ENCODE results near the gene POU6F2. TPM values are rescaled to one million over a fixed set of nuclear protein-coding genes. Genes with fewer than 3 reads are reported as not detected.

The POU6F2 gene
- polyA plus RNA-seq, 2 donors, result 0.08 to 0.12 TPM

DNA sequence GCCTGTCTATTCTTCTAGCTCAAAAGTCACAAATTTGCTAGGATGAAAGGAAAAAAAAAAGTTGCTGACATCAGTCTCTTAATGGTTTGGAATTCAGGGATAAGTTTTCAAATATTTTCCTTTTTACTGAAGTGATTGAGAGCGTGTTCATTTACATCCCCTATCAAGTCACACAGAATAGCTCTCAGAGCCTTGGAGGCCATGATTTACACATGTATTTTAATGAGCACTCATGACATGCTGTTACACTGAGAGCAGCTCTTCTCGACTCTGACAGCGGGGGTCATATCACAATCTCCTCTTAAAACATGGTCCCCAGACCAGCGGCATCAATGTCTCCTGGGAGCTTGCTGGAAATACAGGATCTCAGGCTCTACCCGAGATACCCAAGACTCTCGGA is 232.7 kb downstream of the POU6F2 start:
- Histone ChIP-seq H3K27ac (ENCODE audit: low read depth in 2 of 2, low read length in 1 of 2) (no peak overlapping the region), H3K9me3 (ENCODE audit: control insufficient read depth in 2 of 2, insufficient read depth in 1 of 2, low read depth in 1 of 2, low read length in 1 of 2) (no peaks in the 10 kb centered on the region), H3K4me3 (ENCODE audit: low read depth in 1 of 2, low read length in 2 of 2) (no peak overlapping the region), H3K27me3 (ENCODE audit: control insufficient read depth in 1 of 2, insufficient read depth in 2 of 2, low read length in 2 of 2) (no peaks in the 10 kb centered on the region), H3K36me3 (ENCODE audit: control insufficient read depth in 2 of 2, insufficient read depth in 2 of 2, low read length in 1 of 2) (no peaks in the 10 kb centered on the region), H3K4me1 (ENCODE audit: control insufficient read depth in 2 of 2, insufficient read depth in 2 of 2, low read length in 1 of 2) (no peaks in the 10 kb centered on the region)
- 88 to 89% methylated on average over 6 of the region's 6 CpGs for WGBS, 2 donors

DNA sequence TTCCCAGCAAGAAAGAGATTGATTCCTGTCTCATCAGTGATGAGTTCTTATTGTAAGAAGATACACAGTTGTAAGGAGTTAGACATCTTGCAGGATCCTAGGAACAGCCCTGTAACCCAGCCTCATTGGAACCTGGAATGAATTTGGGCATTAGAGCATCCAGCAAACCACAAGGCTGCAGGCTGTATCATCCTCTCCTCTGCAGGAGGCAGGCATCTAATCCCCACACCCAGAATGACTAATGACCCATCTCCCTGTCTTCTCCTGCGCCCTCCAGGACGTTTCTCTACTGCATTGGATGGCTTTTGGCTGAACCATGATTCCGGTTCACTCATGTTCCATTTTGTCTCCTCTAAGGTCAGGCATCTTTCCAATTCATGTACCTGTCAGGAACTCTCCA is 233.9 kb downstream of the POU6F2 start:
- no peaks in the 10 kb centered on the region for H3K4me1 ChIP-seq (ENCODE audit: control insufficient read depth in 2 of 2, insufficient read depth in 2 of 2, low read length in 1 of 2)
- H3K36me3 ChIP-seq (ENCODE audit: control insufficient read depth in 2 of 2, insufficient read depth in 2 of 2, low read length in 1 of 2), result no peaks in the 10 kb centered on the region
- H3K4me3 ChIP-seq (ENCODE audit: low read depth in 1 of 2, low read length in 2 of 2), result no peak overlapping the region
- no peaks in the 10 kb centered on the region for H3K27me3 ChIP-seq (ENCODE audit: control insufficient read depth in 1 of 2, insufficient read depth in 2 of 2, low read length in 2 of 2)
- H3K9me3 ChIP-seq (ENCODE audit: control insufficient read depth in 2 of 2, insufficient read depth in 1 of 2, low read depth in 1 of 2, low read length in 1 of 2), result no peaks in the 10 kb centered on the region
- WGBS, 2 donors, result 59 to 60% methylated on average over 3 of the region's 3 CpGs
- no peak overlapping the region for H3K27ac ChIP-seq (ENCODE audit: low read depth in 2 of 2, low read length in 1 of 2)

DNA sequence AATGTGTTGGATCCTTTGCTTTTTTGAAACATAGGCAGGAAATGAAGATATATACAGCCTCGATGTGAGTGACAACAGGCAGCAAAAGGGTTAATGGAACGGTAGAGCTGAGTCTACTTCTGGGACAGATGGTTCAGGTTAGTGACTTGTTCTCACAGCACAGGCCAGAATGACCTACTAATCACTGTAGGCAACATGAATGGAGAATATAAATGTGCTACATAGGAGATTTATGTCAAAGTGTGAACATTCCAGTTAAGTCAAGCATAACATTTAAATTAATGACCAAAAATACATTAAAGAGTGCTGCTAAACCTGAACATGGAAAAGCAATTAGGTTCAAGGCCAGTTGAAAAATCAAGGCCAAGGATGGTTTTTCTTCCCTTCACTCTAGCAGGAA is 235.2 kb downstream of the POU6F2 start:
- no peak overlapping the region for H3K27ac ChIP-seq (ENCODE audit: low read depth in 2 of 2, low read length in 1 of 2)
- no peaks in the 10 kb centered on the region for H3K4me1 ChIP-seq (ENCODE audit: control insufficient read depth in 2 of 2, insufficient read depth in 2 of 2, low read length in 1 of 2)
- H3K9me3 ChIP-seq (ENCODE audit: control insufficient read depth in 2 of 2, insufficient read depth in 1 of 2, low read depth in 1 of 2, low read length in 1 of 2), result no peaks in the 10 kb centered on the region
- H3K4me3 ChIP-seq (ENCODE audit: low read depth in 1 of 2, low read length in 2 of 2), result no peak overlapping the region
- no peaks in the 10 kb centered on the region for H3K27me3 ChIP-seq (ENCODE audit: control insufficient read depth in 1 of 2, insufficient read depth in 2 of 2, low read length in 2 of 2)
- H3K36me3 ChIP-seq (ENCODE audit: control insufficient read depth in 2 of 2, insufficient read depth in 2 of 2, low read length in 1 of 2), result no peaks in the 10 kb centered on the region
- 37 to 38% methylated on average over 2 of the region's 2 CpGs for WGBS, 2 donors

DNA sequence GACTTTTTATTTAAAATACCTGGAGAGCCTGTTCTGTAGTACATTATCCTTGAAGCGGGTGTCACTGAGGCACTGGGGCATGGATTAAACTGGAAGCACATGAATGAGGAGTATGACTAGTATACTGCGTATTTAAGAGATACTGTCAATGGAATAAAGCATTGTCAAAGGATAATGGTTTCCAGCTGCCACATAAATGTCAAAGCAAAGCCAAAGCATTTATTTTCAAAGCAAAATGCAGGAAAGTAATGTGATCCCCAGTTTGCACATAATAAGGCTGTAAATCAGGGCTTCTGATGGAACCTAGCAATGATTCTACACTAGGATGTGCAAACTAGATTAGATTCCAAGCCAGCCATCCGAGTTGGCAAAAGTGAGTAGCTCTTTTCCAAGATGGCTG is 240.1 kb downstream of the POU6F2 start:
- 51 to 71% methylated on average over 3 of the region's 3 CpGs for WGBS, 2 donors
- Histone ChIP-seq H3K4me3 (ENCODE audit: low read depth in 1 of 2, low read length in 2 of 2) (no peak overlapping the region), H3K27ac (ENCODE audit: low read depth in 2 of 2, low read length in 1 of 2) (no peak overlapping the region), H3K9me3 (ENCODE audit: control insufficient read depth in 2 of 2, insufficient read depth in 1 of 2, low read depth in 1 of 2, low read length in 1 of 2) (no peaks in the 10 kb centered on the region), H3K4me1 (ENCODE audit: control insufficient read depth in 2 of 2, insufficient read depth in 2 of 2, low read length in 1 of 2) (no peaks in the 10 kb centered on the region), H3K27me3 (ENCODE audit: control insufficient read depth in 1 of 2, insufficient read depth in 2 of 2, low read length in 2 of 2) (no peaks in the 10 kb centered on the region), H3K36me3 (ENCODE audit: control insufficient read depth in 2 of 2, insufficient read depth in 2 of 2, low read length in 1 of 2) (no peaks in the 10 kb centered on the region)

DNA sequence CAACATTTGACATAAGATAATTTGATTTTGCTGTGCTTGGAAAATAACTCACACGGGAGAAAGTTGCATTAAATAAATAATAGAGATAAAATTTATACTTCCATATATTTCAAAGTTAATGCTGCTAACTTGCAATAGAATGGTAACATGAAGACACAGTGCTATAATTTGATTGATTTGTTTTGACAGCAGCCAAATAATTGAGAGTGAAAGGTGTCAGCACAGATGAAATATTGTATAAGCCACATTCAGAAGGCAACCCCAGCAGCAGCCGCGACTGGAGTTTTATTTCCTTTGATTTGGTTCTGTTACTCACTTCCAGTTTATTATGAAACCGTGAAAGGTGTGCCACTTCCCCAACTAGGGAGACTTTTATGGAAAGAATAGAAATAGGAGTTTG is 242.2 kb downstream of the POU6F2 start:
- H3K4me1 ChIP-seq (ENCODE audit: control insufficient read depth in 2 of 2, insufficient read depth in 2 of 2, low read length in 1 of 2), result no peaks in the 10 kb centered on the region
- no peaks in the 10 kb centered on the region for H3K27me3 ChIP-seq (ENCODE audit: control insufficient read depth in 1 of 2, insufficient read depth in 2 of 2, low read length in 2 of 2)
- H3K9me3 ChIP-seq (ENCODE audit: control insufficient read depth in 2 of 2, insufficient read depth in 1 of 2, low read depth in 1 of 2, low read length in 1 of 2), result no peaks in the 10 kb centered on the region
- no peaks in the 10 kb centered on the region for H3K36me3 ChIP-seq (ENCODE audit: control insufficient read depth in 2 of 2, insufficient read depth in 2 of 2, low read length in 1 of 2)
- H3K4me3 ChIP-seq (ENCODE audit: low read depth in 1 of 2, low read length in 2 of 2), result no peak overlapping the region
- 74 to 78% methylated on average over 4 of the region's 4 CpGs for WGBS, 2 donors
- no peak overlapping the region for H3K27ac ChIP-seq (ENCODE audit: low read depth in 2 of 2, low read length in 1 of 2)

DNA sequence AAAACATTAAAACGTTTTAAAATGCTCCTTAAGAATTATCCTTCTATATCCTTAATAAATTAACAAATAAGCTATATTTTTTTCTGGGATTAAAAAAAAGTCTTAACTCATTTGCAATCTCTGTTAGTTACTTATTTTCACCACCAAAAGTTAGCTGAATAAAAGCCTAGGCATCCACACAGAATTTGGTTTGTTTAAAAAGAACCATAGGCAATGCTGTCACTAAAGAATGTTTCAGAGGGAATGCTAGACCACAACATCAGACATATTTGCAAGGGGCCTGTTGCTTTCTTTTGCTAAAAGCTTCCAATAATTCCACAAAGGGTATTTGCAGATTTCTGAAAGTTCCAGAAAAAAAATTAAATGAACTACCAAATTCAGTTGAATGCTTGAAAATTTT is 244.2 kb downstream of the POU6F2 start:
- H3K27me3 ChIP-seq (ENCODE audit: control insufficient read depth in 1 of 2, insufficient read depth in 2 of 2, low read length in 2 of 2), result no peaks in the 10 kb centered on the region
- 43 to 50% methylated on average over 1 of the region's 1 CpG for WGBS, 2 donors
- no peaks in the 10 kb centered on the region for H3K36me3 ChIP-seq (ENCODE audit: control insufficient read depth in 2 of 2, insufficient read depth in 2 of 2, low read length in 1 of 2)
- no peak overlapping the region for H3K4me3 ChIP-seq (ENCODE audit: low read depth in 1 of 2, low read length in 2 of 2)
- H3K9me3 ChIP-seq (ENCODE audit: control insufficient read depth in 2 of 2, insufficient read depth in 1 of 2, low read depth in 1 of 2, low read length in 1 of 2), result no peaks in the 10 kb centered on the region
- no peaks in the 10 kb centered on the region for H3K4me1 ChIP-seq (ENCODE audit: control insufficient read depth in 2 of 2, insufficient read depth in 2 of 2, low read length in 1 of 2)
- H3K27ac ChIP-seq (ENCODE audit: low read depth in 2 of 2, low read length in 1 of 2), result no peak overlapping the region

DNA sequence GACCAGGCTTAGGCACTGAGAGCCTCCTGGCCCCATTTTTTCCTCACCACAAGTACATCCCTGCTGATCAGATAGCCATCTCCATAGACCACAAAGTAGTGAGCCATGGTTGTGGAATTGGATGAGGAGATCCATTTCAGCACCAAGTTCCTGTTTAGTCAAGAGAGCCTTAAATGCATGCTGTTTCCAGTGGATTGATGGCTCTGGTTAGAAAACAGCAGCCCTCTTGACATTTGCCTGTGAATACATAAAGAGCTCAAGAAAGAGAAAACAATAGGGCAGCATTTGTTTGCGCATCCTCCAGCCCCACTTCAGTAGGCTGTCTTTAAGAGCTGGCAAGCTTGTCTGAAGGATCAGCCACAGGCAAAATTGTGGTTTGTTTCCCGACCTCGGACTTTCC is 251.2 kb downstream of the POU6F2 start:
- 37 to 51% methylated on average over 3 of the region's 3 CpGs for WGBS, 2 donors
- no peaks in the 10 kb centered on the region for H3K4me1 ChIP-seq (ENCODE audit: control insufficient read depth in 2 of 2, insufficient read depth in 2 of 2, low read length in 1 of 2)

DNA sequence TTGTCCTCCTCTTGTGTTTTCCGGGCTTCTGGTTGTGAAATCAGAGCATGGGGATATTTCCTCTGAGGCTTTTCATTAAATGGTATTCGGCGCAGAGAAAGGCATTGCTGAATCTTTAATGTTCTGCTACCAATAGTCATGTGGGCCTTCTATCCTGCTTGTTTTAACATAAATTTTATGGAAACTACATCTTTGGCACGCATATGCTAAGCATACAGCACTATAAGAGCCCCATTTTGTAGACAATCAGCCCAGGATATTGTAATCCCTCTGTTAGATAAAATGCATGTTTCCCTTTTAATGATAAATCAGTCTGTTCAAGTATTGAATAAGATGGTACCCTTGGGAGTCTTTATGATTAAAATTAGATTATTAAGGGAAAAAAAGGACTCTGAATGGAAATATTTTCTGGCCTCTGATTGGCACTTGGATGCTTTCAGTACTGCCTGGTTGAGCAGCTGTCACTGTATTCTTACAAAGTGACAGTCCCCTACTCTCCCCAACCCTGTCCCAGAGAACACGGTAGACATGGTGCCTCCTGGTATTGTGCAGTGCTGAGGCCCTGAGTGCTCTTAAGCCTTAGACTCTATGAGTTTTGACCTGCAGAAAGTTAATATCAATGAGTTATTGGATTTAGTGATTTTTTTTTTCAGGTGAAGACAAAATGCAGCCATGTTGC is 256.3 kb downstream of the POU6F2 start:
- Histone ChIP-seq H3K4me3 (ENCODE audit: low read depth in 1 of 2, low read length in 2 of 2) (no peak overlapping the region), H3K4me1 (ENCODE audit: control insufficient read depth in 2 of 2, insufficient read depth in 2 of 2, low read length in 1 of 2) (no peaks in the 10 kb centered on the region), H3K27me3 (ENCODE audit: control insufficient read depth in 1 of 2, insufficient read depth in 2 of 2, low read length in 2 of 2) (no peaks in the 10 kb centered on the region), H3K9me3 (ENCODE audit: control insufficient read depth in 2 of 2, insufficient read depth in 1 of 2, low read depth in 1 of 2, low read length in 1 of 2) (no peaks in the 10 kb centered on the region), H3K36me3 (ENCODE audit: control insufficient read depth in 2 of 2, insufficient read depth in 2 of 2, low read length in 1 of 2) (no peaks in the 10 kb centered on the region), H3K27ac (ENCODE audit: low read depth in 2 of 2, low read length in 1 of 2) (no peak overlapping the region)
- WGBS, 2 donors, result 87 to 88% methylated on average over 5 of the region's 5 CpGs

More for the DNA sequence above, 251.2 kb downstream of the POU6F2 start:
- no peaks in the 10 kb centered on the region for H3K27me3 ChIP-seq (ENCODE audit: control insufficient read depth in 1 of 2, insufficient read depth in 2 of 2, low read length in 2 of 2)
- no peak overlapping the region for H3K4me3 ChIP-seq (ENCODE audit: low read depth in 1 of 2, low read length in 2 of 2)
- H3K27ac ChIP-seq (ENCODE audit: low read depth in 2 of 2, low read length in 1 of 2), result no peak overlapping the region
- H3K9me3 ChIP-seq (ENCODE audit: control insufficient read depth in 2 of 2, insufficient read depth in 1 of 2, low read depth in 1 of 2, low read length in 1 of 2), result no peaks in the 10 kb centered on the region
- H3K36me3 ChIP-seq (ENCODE audit: control insufficient read depth in 2 of 2, insufficient read depth in 2 of 2, low read length in 1 of 2), result no peaks in the 10 kb centered on the region

DNA sequence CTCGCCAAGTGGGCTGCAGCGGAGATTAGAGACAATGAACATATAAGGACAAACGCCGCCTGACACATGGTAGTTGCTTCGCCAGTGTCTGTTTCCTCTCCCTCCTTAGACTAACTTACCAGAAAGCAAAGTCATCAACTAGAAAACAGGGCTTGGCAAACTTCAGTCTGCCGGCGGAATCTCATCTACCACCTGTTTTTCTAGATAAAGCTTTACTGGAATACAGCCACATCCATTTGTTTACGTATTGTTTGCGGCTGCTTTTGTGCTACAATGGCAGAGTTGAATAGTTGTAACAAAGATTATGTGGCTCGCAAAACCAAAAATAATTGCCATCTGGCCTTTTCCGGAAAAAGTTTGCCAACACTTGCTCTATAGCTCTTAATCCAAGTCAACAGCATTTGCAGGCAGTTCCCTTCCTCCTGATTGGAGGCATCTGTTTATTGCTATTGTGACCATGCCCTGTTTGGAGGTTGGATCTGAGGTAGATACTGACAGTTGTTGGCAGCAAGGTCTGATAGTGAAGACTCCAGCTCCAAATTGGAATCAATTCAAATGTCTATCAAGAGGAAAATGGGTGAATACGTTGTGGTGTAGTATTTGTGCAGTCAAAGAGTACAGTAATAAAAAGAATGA is 260.6 kb downstream of the POU6F2 start:
- H3K9me3 ChIP-seq (ENCODE audit: control insufficient read depth in 2 of 2, insufficient read depth in 1 of 2, low read depth in 1 of 2, low read length in 1 of 2), result peaks cover 0 to 2% of the 10 kb centered on the region in 2 donors
- no peaks in the 10 kb centered on the region for H3K27me3 ChIP-seq (ENCODE audit: control insufficient read depth in 1 of 2, insufficient read depth in 2 of 2, low read length in 2 of 2)
- WGBS, 2 donors, result 77 to 79% methylated on average over 12 of the region's 12 CpGs
- H3K4me1 ChIP-seq (ENCODE audit: control insufficient read depth in 2 of 2, insufficient read depth in 2 of 2, low read length in 1 of 2), result no peaks in the 10 kb centered on the region
- no peaks in the 10 kb centered on the region for H3K36me3 ChIP-seq (ENCODE audit: control insufficient read depth in 2 of 2, insufficient read depth in 2 of 2, low read length in 1 of 2)
- no peak overlapping the region for H3K27ac ChIP-seq (ENCODE audit: low read depth in 2 of 2, low read length in 1 of 2)
- H3K4me3 ChIP-seq (ENCODE audit: low read depth in 1 of 2, low read length in 2 of 2), result no peak overlapping the region

DNA sequence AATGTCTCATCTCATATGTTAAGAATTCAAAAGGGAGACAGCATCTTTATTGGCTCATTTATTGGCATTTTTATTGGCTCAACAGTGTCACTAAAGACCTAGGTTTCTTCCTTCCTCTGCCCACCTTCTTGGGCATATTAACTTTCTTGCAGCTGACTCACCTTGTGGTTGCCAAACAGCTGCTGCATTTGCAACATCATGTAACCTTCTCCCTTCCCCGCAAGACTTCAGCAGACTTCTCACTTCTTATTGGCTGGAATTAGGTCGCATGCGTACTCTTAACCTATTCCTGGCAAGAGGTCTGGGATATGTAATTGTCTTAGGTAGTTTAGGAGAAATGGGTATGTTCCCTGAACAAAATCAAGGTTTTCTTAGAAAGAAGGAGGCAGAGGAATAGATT is 263.2 kb downstream of the POU6F2 start:
- 72 to 94% methylated on average over 3 of the region's 3 CpGs for WGBS, 2 donors
- Histone ChIP-seq H3K27ac (ENCODE audit: low read depth in 2 of 2, low read length in 1 of 2) (no peak overlapping the region), H3K4me3 (ENCODE audit: low read depth in 1 of 2, low read length in 2 of 2) (no peak overlapping the region), H3K4me1 (ENCODE audit: control insufficient read depth in 2 of 2, insufficient read depth in 2 of 2, low read length in 1 of 2) (no peaks in the 10 kb centered on the region), H3K27me3 (ENCODE audit: control insufficient read depth in 1 of 2, insufficient read depth in 2 of 2, low read length in 2 of 2) (no peaks in the 10 kb centered on the region), H3K36me3 (ENCODE audit: control insufficient read depth in 2 of 2, insufficient read depth in 2 of 2, low read length in 1 of 2) (no peaks in the 10 kb centered on the region), H3K9me3 (ENCODE audit: control insufficient read depth in 2 of 2, insufficient read depth in 1 of 2, low read depth in 1 of 2, low read length in 1 of 2) (peaks cover 0 to 2% of the 10 kb centered on the region in 2 donors)
